ENCODE results near the gene PARP3.

The PARP3 gene

DNA sequence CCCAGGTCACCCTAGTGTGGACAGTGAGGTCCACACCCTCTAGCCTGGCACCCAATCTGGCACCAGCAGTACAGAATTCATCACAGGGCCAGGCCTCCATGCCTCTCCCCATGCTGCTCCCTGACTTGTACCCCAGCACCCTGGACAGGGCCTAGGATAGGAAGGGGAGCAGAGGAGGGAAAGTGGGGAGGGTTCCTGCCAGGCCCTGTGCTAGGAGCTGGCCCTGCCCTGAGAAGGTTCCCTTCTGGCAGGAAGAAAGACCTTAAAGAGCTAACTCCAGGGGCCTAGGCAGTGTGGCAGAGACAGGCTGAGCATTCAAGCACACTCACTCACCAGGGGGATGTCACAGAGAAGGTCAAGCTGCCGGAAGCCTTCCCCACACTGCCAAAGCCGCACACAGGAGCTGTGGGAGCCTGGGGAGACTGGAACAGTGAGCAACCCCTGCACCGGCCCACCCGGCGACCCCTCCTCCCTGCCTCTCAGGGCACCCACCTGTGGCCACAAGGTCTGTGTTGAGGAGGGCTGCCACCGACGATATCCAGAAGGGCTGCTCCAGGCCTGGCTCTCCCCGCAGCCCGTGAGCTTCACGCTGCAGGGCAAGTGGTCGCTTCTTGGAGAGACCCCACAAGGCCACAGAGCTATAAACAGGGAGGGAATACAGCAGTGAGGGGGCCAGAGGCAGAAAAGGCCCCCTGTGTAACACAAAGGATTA is 7.9 kb upstream of the PARP3 start:
- DNase-seq = no peak

DNA sequence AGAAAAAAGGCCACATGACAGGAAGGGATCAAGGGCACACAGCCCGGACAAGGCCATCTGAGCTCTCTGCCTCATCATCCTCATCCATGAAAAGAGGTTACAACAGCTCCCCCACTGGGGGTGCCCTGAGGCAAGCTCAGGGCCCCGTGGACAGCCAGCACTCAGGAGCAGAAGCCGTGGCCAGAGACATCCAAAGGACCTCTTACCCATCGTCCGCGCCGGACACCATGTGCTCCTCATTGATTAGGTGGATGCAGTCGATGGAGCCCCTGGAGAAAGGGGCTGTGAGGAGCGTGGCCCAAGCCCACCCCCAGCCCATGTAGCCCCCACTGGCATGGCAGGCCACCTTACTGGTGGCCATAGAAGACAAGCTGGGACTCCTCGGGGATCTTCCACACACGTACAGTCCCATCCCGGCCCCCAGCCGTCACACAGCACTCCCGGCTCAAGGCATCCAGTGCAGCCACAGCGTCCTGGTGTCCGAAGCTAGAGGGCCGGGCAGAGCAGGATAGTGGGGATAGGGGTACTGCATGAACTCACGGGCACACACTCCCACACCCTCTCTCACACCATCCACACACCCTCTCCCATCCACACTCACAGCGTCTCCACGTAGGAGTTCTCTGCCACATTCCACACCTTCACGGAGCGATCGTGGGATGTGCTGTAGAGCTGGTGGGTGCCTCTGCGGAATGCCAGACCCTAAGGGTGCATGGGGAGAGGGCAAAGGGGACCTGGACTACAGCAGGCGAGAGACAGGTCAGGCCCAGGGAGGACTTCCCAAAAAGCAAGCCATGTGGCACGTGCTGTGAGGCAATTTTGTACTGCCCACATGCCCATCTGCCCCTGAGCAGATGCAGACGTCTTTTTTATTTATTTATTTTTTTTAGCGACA is 6.9 kb upstream of the PARP3 start:
- no peak for DNase-seq

DNA sequence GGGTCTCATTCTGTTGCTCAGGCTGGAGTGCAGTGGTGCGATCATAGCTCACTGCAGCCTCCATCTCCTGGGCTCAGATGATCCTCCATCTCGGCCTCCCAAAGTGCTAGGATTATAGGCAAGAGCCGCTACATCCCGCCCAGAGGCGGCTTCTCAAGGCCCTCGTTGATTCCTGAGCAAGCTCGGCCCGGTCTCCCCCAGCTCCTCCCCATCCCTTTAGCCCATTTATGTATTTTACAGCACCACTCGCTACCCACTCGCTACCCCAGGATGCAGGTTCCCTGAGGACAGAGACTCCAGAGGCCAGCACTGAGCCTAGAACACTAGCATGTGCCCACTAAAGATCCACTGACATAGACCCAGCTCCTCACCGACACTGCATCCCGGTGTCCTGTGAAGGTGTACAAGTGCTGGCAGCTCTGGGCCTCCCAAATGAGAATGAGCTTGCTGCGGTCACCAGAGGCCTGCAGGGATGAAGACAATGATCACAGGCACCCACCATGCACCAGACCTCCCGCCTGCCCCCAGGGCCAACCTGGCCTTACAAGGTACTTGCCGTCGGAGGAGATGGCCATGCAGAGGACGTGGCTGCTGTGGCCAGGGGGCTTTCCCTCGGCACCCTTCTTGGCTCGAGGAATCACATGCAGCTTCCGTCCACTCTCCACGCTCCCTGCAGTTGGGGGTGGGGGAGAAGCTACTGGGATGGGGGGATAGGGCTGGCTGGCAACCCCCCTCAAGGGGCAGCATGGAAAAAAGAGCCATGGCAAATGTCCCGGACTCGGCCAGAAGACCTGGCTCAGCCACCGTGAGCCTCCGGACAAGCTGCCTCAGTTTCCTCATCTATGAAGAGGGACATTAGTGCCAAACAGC is 6.0 kb upstream of the PARP3 start:
- no peak for DNase-seq

DNA sequence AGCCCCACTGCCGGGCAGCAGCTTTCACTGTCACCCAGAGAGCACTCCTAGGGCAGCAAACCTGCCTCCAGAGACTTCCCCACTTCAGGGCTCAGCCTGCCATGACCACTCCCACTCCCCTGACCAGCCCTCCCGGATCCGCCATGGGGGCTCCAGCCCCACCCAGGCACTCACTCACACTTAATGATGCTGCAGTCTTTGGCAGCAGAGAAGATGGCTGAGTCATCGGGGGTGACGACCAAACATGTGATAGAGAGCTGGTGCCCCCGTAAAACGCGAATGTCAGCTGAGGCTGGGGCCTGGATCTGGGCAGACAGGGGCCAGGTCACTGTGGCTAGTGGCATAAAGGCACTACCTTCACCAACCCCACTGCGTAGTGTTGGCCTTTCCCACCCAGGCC is 5.1 kb upstream of the PARP3 start:
- DNase-seq = no peak

GRCh38 chr3:51937611-51938450 is 4.3 kb upstream of the PARP3 start:
- no peak for DNase-seq

DNA sequence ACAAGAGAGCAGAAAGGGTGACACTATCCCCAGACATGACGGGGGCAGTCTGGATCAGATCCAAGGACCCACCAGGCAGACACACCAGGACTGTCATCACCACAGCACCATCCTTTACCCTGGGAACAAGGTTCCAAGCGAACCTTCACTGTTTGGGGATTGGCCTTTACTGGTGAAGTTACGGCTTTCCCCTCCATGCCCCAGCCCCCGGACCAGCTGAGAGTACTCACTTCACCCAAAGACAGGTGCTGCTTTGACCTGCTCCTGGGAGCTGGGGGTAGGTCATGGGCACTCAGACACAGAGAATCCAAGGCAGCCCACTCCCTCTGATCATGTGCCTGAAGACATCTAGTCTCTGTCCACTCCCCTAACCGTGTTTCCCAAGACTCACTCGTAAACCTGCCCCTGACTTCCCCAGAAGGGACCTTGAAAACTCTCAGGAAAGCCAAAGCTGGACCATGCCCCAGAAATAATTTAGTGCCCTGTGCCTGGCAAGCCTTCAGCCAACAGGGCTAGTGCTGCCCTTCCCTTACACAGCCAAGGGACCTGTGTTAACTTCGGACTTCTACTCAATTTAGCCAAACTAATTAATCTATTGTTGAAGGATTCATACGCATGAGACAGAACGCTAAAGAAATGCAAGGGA is 3.3 kb upstream of the PARP3 start:
- DNase-seq = no peak

DNA sequence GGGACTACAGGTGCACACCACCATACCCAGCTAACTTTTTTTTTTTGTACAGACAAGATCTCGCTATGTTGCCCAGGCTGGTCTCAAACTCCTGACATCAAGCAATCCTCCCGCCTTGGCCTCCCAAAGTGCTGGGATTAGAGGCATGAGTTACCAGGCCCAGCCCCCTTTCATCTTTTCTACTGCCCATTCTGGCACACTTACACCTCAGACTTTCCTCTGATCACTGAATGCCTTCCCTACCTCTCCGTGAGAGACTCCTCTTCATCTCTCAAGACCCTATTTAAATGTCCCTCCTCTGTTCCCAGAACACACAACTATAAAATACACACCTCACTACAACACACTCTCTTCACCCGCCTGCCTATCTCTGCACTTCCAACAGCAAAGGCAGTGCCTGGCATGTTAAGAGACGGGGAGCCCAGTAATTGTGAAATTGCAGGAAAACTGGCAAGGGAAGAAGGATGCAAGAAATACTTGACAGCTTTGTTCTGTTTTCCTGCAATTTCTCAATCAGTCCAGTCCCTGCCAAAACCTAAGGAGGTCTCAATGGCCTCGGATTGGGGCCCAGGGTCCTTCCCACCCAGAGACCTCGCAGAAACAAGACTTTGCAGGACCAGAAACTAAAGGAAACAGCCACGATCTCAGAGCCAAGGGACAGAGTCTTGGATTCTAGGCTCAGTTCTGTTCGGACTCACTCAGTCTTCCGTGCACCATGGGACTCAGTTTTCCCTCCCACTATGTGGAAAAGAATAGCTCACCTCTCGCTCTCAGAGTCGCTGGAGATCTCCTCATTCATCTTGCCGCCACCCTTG is 1.3 kb upstream of the PARP3 start:
- no peak for DNase-seq

DNA sequence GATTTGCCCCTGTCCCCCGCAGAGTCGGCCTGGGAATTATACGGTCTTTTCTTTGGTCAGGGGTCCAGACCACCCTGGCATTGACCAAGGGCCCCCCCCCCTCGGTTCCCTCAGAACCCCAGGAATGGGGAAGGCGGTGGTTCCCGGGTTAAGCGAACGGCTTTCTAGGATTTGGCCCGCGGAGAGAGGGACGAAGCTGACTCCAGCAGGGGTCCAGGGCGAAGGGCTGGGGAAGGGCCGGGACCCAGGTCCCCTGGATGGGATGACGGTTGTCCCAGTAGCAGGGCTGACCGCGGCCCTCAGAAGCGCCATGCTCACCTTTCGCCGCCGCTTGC is 733 bp upstream of the PARP3 start:
- no peak for DNase-seq

- DNase-seq = peak; percentile 57 to 62
Observed at GRCh38 chr3:51942603-51943450, 664 bp downstream of the PARP3 start.

DNA sequence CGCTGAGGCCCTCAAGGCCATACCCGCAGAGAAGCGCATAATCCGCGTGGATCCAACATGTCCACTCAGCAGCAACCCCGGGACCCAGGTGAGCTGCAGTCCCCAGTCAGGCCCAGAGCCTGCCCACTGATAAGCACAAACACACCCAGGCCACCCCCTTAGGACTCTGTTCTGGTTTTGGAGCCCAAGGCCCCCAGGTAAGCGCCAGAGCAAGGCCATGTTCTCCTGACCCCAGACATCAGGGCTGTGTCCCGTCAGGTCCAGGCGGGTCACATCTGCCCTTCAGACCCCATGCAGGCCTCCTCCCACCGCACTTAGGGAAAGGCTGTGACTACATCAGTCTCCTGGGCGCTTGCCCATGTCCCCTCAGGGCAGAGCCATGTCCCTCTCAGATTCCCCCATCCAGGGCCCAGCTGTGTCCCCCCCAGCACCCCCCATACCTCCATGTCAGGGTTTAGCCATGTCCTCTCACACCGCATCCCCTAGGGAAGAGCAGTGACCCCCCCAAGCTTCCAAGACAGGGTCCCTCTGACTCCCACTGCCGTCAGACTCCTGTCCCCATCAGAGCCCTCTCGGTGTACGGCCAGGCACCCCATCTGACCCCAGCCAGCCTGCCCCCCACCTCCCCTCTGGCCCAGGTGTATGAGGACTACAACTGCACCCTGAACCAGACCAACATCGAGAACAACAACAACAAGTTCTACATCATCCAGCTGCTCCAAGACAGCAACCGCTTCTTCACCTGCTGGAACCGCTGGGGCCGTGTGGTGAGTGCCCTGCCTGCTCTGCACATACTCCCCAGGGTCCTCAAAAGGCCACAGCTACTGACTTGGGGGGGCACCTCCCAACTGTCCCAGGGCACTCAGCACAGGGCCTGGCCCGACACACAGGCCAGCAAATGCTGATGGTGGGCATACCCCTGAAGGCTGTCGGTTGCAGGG is 1.6 kb downstream of the PARP3 start:
- no peak for DNase-seq

- no peak for DNase-seq
Observed at GRCh38 chr3:51944451-51945021, 2.4 kb downstream of the PARP3 start.

GRCh38 chr3:51945031-51945840 is 3.1 kb downstream of the PARP3 start:
- DNase-seq = no peak

DNA sequence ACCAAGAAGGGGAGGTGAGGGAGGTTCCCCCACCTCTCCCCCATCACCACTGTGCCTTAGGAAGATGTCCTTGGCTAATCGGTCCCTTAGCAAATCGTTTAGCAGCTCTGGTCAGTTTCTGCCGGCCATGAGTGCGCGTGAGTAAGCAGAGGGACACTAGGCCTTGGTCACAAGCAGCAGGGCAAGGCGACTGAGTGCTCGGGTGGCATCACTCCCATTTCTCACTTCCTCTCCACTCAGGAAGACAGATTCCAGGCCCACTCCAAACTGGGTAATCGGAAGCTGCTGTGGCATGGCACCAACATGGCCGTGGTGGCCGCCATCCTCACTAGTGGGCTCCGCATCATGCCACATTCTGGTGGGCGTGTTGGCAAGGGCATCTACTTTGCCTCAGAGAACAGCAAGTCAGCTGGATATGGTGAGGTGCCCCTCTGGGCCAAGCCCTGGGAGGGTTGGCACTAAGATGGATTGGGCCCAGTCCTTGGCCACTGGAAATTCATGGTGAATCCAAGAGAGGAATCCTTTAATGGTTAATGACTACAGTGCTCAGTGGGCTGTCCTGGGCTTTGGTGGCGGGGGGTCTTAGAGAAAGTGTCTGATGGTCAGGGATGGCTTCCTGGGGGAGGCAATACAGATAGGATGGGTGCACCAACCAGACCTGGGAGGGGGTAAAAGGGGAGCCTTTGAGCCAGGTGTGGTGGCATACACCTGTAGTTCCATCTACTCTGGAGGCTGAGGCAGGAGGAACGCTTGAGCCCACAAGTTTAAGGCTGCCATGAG is 4.0 kb downstream of the PARP3 start:
- DNase-seq = no peak

DNA sequence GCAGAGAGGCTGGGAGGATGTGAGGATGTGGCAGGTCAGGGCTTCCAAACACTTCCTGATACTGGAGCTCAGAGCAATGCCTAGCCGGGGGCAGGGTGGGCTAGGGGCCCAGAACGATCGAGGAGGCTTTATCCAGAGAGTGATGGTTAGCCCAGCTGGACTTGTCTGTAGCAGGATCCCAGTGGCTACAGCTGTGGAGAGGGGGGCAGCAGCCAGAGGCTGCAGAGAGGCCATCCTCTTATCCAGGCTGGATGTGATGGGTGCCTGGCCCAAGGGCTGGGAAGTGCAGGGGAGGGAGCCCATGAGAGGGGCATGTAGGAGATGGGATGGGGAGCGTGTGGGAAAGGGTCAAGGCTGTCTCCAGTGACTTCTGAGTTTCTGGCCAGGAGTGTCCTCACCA is 4.6 kb downstream of the PARP3 start:
- no peak for DNase-seq

- no peak for DNase-seq
Observed at GRCh38 chr3:51947215-51947900, 5.2 kb downstream of the PARP3 start.

DNA sequence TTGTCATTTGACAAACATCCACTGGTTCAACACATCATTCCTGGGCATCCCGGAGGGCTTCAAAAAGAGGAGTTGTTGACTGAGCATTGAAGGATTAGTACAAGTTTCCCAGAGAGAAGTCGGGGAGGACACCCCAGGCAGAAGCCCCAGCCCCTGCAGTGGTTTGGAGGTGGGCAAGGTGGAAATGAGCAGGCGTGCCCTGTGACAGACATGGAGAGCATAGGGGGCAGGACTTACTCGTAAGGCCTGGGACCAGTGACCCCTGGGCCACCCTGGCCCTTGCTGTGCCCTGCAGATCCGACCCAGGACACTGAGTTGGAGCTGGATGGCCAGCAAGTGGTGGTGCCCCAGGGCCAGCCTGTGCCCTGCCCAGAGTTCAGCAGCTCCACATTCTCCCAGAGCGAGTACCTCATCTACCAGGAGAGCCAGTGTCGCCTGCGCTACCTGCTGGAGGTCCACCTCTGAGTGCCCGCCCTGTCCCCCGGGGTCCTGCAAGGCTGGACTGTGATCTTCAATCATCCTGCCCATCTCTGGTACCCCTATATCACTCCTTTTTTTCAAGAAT is 5.9 kb downstream of the PARP3 start:
- no peak for DNase-seq
